IPS-18a (cell line): ENCODE data around the gene KCTD1.

ENCODE experiments used
- H3K27ac ChIP-seq: one replicate; pipeline ENCODE4 v1.5.1; 2013; ENCODE audit warnings: low read length
- H3K27me3 ChIP-seq: one replicate; pipeline ENCODE4 v1.6.1; 2013; ENCODE audit warnings: mild to moderate bottlenecking, low read length; ENCODE audit not compliant: control insufficient read depth, insufficient read depth
- H3K36me3 ChIP-seq: one replicate; pipeline ENCODE4 v1.6.1; 2013; ENCODE audit warnings: low read depth, low read length; ENCODE audit not compliant: control insufficient read depth
- H3K4me1 ChIP-seq: one replicate; pipeline ENCODE4 v1.6.1; 2013; ENCODE audit warnings: low read depth, low read length; ENCODE audit not compliant: control insufficient read depth
- H3K4me3 ChIP-seq: one replicate; pipeline ENCODE4 v1.5.1; 2013; ENCODE audit warnings: low read length
- H3K9ac ChIP-seq: one replicate; pipeline ENCODE4 v1.6.1; 2013; ENCODE audit warnings: mild to moderate bottlenecking, low read length, moderate library complexity
- H3K9me3 ChIP-seq: one replicate; pipeline ENCODE4 v1.6.1; 2013; ENCODE audit warnings: low read depth, low read length; ENCODE audit not compliant: control insufficient read depth

Gene KCTD1

GRCh38 chr18:26515643-26516487 is 32.5 kb downstream of the KCTD1 start:
- Histone ChIP-seq H3K4me1 (peaks cover 14% of the 10 kb centered on the region), H3K36me3 (no peaks in the 10 kb centered on the region), H3K9me3 (no peaks in the 10 kb centered on the region), H3K4me3 (no peak overlapping the region), H3K9ac (no peak overlapping the region), H3K27ac (no peak overlapping the region), H3K27me3 (no peaks in the 10 kb centered on the region)

- no peak overlapping the region for H3K9ac ChIP-seq
- no peak overlapping the region for H3K4me3 ChIP-seq
- no peaks in the 10 kb centered on the region for H3K9me3 ChIP-seq
- H3K27ac ChIP-seq, result no peak overlapping the region
- no peaks in the 10 kb centered on the region for H3K27me3 ChIP-seq
- no peaks in the 10 kb centered on the region for H3K36me3 ChIP-seq
- peaks cover 7% of the 10 kb centered on the region for H3K4me1 ChIP-seq
Observed at GRCh38 chr18:26511339-26512071, 36.8 kb downstream of the KCTD1 start.

GRCh38 chr18:26510337-26510736 is 38.0 kb downstream of the KCTD1 start:
- no peaks in the 10 kb centered on the region for H3K27me3 ChIP-seq
- no peaks in the 10 kb centered on the region for H3K9me3 ChIP-seq
- H3K9ac ChIP-seq, result no peak overlapping the region
- no peak overlapping the region for H3K4me3 ChIP-seq
- no peaks in the 10 kb centered on the region for H3K4me1 ChIP-seq
- no peaks in the 10 kb centered on the region for H3K36me3 ChIP-seq
- H3K27ac ChIP-seq, result no peak overlapping the region

- Histone ChIP-seq H3K27me3 (no peaks in the 10 kb centered on the region), H3K9ac (no peak overlapping the region), H3K4me3 (no peak overlapping the region), H3K9me3 (no peaks in the 10 kb centered on the region), H3K27ac (no peak overlapping the region), H3K36me3 (no peaks in the 10 kb centered on the region), H3K4me1 (no peaks in the 10 kb centered on the region)
Observed at GRCh38 chr18:26506012-26506411, 42.3 kb downstream of the KCTD1 start.

- no peak overlapping the region for H3K27ac ChIP-seq
- no peak overlapping the region for H3K9ac ChIP-seq
- no peaks in the 10 kb centered on the region for H3K9me3 ChIP-seq
- no peak overlapping the region for H3K4me3 ChIP-seq
- H3K27me3 ChIP-seq, result no peaks in the 10 kb centered on the region
- H3K36me3 ChIP-seq, result no peaks in the 10 kb centered on the region
- no peaks in the 10 kb centered on the region for H3K4me1 ChIP-seq
Observed at GRCh38 chr18:26504831-26505230, 43.5 kb downstream of the KCTD1 start.

GRCh38 chr18:26503382-26503781 is 45.0 kb downstream of the KCTD1 start:
- Histone ChIP-seq H3K36me3 (peaks cover 4% of the 10 kb centered on the region), H3K4me3 (no peak overlapping the region), H3K27ac (no peak overlapping the region), H3K27me3 (no peaks in the 10 kb centered on the region), H3K9me3 (no peaks in the 10 kb centered on the region), H3K4me1 (no peaks in the 10 kb centered on the region), H3K9ac (no peak overlapping the region)

- no peak overlapping the region for H3K4me3 ChIP-seq
- H3K27ac ChIP-seq, result no peak overlapping the region
- H3K27me3 ChIP-seq, result no peaks in the 10 kb centered on the region
- H3K4me1 ChIP-seq, result no peaks in the 10 kb centered on the region
- H3K9me3 ChIP-seq, result no peaks in the 10 kb centered on the region
- no peak overlapping the region for H3K9ac ChIP-seq
- peaks cover 4% of the 10 kb centered on the region for H3K36me3 ChIP-seq
Observed at GRCh38 chr18:26502823-26503222, 45.5 kb downstream of the KCTD1 start.

- Histone ChIP-seq H3K36me3 (peaks cover 4% of the 10 kb centered on the region), H3K9me3 (no peaks in the 10 kb centered on the region), H3K27me3 (no peaks in the 10 kb centered on the region), H3K4me3 (no peak overlapping the region), H3K4me1 (no peaks in the 10 kb centered on the region), H3K9ac (no peak overlapping the region), H3K27ac (no peak overlapping the region)
Observed at GRCh38 chr18:26497866-26498265, 50.5 kb downstream of the KCTD1 start.

GRCh38 chr18:26496528-26496927 is 51.8 kb downstream of the KCTD1 start:
- Histone ChIP-seq H3K36me3 (peaks cover 4% of the 10 kb centered on the region), H3K9ac (no peak overlapping the region), H3K27me3 (no peaks in the 10 kb centered on the region), H3K9me3 (no peaks in the 10 kb centered on the region), H3K4me1 (no peaks in the 10 kb centered on the region), H3K4me3 (no peak overlapping the region), H3K27ac (no peak overlapping the region)

GRCh38 chr18:26495287-26495686 is 53.1 kb downstream of the KCTD1 start:
- Histone ChIP-seq H3K9me3 (no peaks in the 10 kb centered on the region), H3K4me3 (no peak overlapping the region), H3K27ac (no peak overlapping the region), H3K36me3 (peaks cover 4% of the 10 kb centered on the region), H3K4me1 (no peaks in the 10 kb centered on the region), H3K9ac (no peak overlapping the region), H3K27me3 (no peaks in the 10 kb centered on the region)

- H3K9me3 ChIP-seq, result no peaks in the 10 kb centered on the region
- H3K4me3 ChIP-seq, result no peak overlapping the region
- H3K27ac ChIP-seq, result no peak overlapping the region
- H3K4me1 ChIP-seq, result no peaks in the 10 kb centered on the region
- no peak overlapping the region for H3K9ac ChIP-seq
- H3K27me3 ChIP-seq, result no peaks in the 10 kb centered on the region
- H3K36me3 ChIP-seq, result no peaks in the 10 kb centered on the region
Observed at GRCh38 chr18:26493021-26493420, 55.3 kb downstream of the KCTD1 start.
